Activated CD8-positive, alpha-beta memory T cell treated with anti-CD3 and anti-CD28 coated beads for 4 hours (primary cell): ENCODE data around the gene VAMP7.
"Not testable (repeated sequence)": the region's sequence is repeated elsewhere in the genome, so short reads cannot be mapped to it uniquely, and the experiment has no call there.

Experiments used
- DNase-seq, 2 donors: peaks; one replicate each; pipeline ENCODE4 v3.0.0-alpha.2; 2020; ENCODE audit warnings: low read depth in 2 of 2

VAMP7 gene

DNA sequence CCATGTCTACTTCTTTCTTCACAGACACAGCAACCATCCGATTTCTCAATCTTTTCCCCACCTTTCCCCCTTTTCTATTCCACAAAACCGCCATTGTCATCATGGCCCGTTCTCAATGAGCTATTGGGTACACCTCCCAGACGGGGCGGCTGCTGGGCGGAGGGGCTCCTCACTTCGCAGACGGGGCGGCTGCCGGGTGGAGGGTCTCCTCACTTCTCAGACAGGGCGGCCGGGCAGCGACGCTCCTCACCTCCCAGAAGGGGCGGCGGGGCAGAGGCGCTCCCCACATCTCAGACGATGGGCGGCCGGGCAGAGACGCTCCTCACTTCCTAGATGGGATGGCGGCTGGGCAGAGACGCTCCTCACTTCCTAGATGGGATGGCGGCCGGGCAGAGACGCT lies 26.5 kb downstream of the VAMP7 start:
- not testable (repeated sequence) for DNase-seq

GRCh38 chrX:155923200-155923599 lies 42.1 kb downstream of the VAMP7 start:
- no peak for DNase-seq

- DNase-seq, result not testable (repeated sequence)
These were observed 49.9 kb downstream of the VAMP7 start for GRCh38 chrX:155930852-155931618.

- no peak for DNase-seq
These were observed 57.0 kb downstream of the VAMP7 start for GRCh38 chrX:155938132-155938531.

GRCh38 chrX:155949098-155949497 lies 68.0 kb downstream of the VAMP7 start:
- DNase-seq, result no peak

DNA sequence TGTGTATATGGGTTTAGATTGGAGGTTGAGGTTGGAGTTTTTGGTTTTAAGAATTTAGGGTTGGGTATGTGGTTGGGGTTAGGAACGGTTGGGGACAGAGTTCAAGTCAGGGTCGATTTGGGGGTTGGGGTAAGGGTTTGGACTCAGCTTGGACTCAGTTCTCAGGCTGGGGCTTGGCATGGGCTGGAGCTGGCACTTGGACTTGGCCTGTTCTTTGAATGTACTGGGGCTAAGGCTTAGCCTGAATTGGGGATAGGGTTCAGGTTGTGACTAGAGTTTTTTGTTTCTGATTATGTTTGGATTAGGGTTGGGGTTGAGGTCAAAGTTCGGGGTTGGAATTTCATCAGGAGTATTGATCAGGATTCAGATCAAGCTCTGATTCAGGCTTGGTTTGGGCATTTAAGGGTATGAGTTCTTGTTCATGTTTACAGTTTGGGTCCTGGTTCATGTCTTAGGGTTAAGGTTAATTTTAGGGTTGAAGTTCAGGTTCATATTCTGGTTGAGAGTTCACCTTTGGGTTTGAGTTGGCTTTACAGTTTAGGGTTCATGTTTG lies 70.2 kb downstream of the VAMP7 start:
- no peak for DNase-seq

GRCh38 chrX:155953055-155953454 lies 71.9 kb downstream of the VAMP7 start:
- DNase-seq, result no peak

DNA sequence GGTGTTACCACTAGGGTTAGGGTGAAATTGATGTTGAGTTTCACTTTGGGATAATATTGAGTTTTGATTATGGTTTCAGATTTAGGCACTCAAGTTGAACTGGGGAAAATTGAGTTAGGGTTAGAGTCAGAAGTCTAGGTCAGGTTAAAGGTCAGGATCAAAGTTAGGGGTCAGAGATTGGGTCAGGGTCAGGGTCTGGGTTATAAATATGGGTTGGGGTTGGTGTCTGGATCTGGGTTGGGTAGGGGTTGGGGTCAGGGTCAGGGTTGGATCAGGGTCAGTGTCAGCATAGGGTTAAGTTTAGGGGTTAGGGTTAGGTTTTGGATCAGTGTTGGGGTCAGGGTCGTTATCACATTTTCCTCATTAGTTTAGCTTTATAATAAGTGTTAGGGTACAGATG lies 73.6 kb downstream of the VAMP7 start:
- DNase-seq, result no peak

DNA sequence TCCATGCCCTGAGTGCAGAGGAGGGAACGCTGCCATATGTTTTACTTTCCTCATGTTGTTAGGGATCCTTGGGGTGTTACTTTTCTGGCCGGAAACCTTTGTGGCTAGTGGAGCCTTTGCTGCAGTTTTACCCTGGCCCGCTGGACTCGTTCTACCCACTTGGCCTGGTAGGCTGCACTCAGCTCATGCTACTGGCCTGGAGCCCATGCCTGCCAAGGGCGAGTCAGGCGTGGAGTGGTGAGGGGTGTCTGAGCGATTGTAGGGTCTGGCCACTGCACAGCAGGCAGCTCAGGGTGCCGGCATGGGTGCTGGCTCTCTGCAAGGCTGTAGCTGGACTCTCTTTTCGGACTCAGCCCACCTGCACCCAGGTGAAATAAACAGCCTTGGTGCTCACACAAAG lies 75.0 kb downstream of the VAMP7 start:
- DNase-seq, result no peak

GRCh38 chrX:155956649-155957048 lies 75.5 kb downstream of the VAMP7 start:
- no peak for DNase-seq

DNA sequence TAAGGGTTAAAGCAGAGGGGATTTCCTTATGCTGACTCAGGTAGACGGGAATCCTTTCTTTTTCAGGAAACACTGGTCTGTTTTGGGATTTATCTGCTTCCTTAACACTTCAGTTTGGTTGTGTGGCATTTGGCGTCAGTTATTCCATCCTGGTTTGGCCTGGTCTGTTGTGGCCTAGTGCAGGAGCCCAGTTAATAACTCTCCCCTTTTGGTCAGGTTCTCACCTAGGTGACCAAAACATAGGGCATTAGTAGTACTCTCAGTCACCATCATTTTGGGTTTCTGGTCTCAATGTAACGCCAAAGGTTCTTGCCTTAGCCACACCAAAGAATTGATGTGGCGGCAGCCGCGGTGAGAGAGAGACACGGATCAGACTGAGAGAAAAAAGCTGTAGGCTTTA lies 76.7 kb downstream of the VAMP7 start:
- DNase-seq, result no peak

DNA sequence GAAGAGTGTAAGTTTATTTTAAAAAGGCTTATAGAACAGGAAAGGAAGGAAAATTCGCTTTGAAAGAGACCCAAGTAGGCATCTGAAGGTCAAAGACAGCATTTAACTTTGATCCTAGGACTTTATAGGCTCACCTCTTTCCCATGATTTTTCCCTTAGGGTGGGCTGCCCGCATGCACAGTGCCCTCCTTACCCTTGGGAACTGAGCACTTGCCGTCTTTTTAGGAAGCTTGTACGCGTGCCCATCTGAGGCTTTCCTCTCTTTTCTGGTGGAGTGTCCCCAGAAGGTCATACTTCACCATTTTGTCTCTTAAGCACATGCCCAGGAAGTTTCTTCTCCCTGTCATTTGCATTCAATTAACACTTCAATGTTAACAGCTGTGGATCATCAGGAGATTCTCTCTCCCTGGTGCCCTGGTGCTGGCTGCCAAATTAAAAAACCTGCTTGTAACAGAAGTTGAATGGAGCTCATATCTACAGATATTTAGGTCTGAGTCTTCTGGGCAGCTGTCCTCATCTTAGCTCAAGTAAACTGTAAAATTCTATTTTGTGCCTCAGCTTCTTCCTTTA lies 78.0 kb downstream of the VAMP7 start:
- DNase-seq, result no peak

DNA sequence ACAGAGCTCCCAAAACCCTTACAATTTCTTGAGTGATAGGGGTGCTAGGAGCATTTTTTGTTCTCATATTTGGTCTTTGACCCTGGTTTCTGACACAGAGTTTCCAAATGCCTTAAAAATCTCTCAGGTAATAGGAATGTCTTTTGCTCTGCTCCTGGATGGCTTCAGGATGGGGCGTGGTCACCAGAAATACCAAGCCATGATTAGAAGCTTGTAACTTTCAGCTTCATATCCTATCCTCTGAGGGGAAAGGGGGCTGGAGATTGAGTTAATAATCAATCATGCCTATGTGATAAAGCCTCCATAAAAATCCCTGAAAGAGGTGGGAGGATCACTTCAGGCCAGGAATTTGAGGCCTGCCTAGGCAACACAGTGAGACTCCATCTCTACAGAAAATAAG lies 81.8 kb downstream of the VAMP7 start:
- DNase-seq, result no peak

DNA sequence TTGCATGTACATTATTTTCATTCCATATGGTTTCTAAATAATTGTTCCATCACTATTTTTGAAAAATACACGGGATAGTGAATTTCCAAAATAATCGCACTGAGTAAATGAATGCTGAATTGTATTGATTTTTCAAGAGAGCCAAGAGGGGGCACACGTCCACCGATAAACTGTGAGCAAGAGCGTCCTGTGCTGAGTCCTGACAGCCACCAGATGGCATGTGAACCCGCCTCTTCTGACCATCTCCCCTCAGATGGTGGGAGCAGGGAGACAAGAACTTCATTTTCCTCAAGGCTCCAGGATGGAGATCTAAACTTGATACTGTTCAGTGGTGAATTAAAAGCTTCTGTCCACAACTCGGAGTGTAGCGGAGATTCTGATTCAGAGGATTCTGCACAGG lies 85.7 kb downstream of the VAMP7 start:
- DNase-seq, result no peak

GRCh38 chrX:155967653-155968325 lies 86.6 kb downstream of the VAMP7 start:
- DNase-seq, result no peak

GRCh38 chrX:155968326-155968661 lies 87.1 kb downstream of the VAMP7 start:
- DNase-seq, result no peak

GRCh38 chrX:155968791-155969190 lies 87.6 kb downstream of the VAMP7 start:
- DNase-seq, result no peak

- DNase-seq, result not testable (repeated sequence)
These were observed 90.5 kb downstream of the VAMP7 start for GRCh38 chrX:155971658-155972057.

DNA sequence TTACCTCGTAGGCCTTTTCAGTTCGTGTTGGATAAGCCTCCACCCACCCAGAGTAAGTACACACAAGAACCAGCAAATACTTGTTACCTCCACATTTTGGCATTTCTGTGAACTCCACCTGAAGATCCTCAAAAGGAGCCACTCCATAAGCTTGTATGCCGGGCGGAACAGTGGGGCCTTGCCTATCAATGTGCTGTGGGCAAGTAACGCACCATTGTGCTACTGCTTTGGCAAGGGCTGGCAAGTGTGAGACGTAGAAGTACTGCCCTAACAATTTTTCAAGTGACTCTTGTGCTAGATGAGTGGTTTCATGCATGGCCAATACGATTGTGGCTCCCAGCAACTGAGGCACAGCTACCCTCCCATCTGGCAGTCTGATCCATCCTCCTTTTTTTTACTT lies 91.1 kb downstream of the VAMP7 start:
- DNase-seq, result not testable (repeated sequence)

DNA sequence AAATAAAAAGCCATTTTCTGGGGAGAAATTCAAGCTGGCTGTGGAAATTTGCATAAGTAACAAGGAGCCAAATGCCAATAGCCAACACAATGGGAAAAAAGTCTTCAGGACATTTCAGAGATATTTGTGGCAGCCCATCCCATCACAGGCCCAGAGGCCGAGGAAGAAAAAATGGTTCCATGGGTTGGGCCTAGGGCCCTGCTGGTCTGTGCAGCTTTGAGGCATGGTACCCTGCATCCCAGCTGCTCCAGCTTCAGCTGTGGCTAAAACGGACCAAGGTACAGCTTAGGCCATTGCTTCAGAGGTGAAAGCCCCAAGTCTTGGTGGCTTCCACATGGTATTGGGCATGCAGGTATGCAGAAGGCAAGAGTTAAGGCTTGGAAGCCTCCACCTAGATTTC lies 102.2 kb downstream of the VAMP7 start:
- DNase-seq, result no peak

DNA sequence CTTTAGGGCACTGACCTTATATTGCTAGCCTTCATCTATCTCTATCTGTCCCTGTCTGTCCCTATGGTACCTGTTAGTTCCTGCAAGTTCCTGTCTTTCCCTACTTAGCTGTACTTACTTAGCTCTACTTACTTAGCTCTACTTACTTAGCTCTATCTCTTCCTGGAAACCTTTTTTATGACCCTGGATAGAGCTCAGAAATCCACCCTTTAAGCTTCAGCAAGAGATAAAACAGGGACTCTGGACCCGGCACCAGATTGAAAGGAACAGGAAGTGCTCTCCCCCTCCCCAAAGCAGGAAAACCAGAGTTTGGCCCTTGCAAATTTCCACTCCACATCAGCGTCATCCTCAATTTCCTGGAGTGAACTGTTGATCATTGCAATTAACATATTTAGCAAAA lies 104.1 kb downstream of the VAMP7 start:
- no peak for DNase-seq

GRCh38 chrX:155986995-155987394 lies 105.8 kb downstream of the VAMP7 start:
- not testable (repeated sequence) for DNase-seq

DNA sequence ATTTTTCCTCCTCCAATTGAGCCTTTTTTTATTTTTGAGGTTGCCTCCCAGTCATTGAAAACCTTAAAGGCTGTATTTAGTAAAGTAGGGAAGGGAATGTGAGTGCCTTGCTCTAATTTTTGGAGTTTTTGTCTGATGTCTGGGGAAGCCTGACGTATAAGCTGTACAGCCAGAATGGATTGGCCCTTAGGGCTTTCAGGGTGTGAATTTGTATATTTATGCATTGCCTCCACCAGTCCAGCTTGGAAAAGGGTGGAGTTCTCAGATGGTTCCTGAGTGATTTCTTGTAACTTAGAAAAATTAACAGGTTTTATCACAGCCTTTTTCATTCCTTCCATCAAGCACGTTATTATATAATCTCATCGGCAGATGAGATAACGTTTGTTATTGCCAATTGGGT lies 107.7 kb downstream of the VAMP7 start:
- no peak for DNase-seq
